Lower leg skin (tissue), 4 donors: Measurements from ENCODE around the gene TNFAIP8L3. TPM values are rescaled to one million over a fixed set of nuclear protein-coding genes. Genes with fewer than 3 reads are reported as not detected.
"Not testable (repeated sequence)": the region's sequence is repeated elsewhere in the genome, so short reads cannot be mapped to it uniquely, and the experiment has no call there.

Experiments
- DNase-seq, 2 donors: peaks; one replicate each; pipeline ENCODE4 v3.0.0-alpha.2; 2019; ENCODE audit warnings: low spot score in 2 of 2
- H3K4me3 ChIP-seq: fragments of 200-600 bp; sonication (generic); 2 replicates; pipeline ENCODE4 v1.5.1; 2017; ENCODE audit warnings: mild to moderate bottlenecking, low read depth; ENCODE audit not compliant: poor library complexity, severe bottlenecking
- POLR2A ChIP-seq, 2 donors: fragments of 450-650 bp; IDR thresholded peaks; one replicate each; pipeline ENCODE4 v1.6.1; 2016 to 2017; ENCODE audit warnings: antibody characterized with exemption in 2 of 2, mild to moderate bottlenecking in 1 of 2, moderate library complexity in 1 of 2
- whole genome bisulfite sequencing, 2 donors: methylation state at CpG; one replicate each; pipeline ENCODE4 v1.1.5; 2018; 5-methylcytosine and 5-hydroxymethylcytosine counted together
- intact Hi-C: fragments of 100-400 bp; cut with DNase I; formaldehyde crosslinking; loops from one replicate; pipeline ENCODE4 v1.15.0; 2023; ENCODE audit warnings: low total_unique reads
- total RNA-seq, 4 donors: library from RNA; depleted of rRNA; stranded (reverse); fragments of >200 nt; gene quantifications; one replicate each; pipeline ENCODE4 v1.1.0, GENCODE V29; 2016
- TF ChIP-seq, protein P1 (sequence below), 3 donors: fragments of 450-650 bp; IDR thresholded peaks; one replicate each; pipeline ENCODE4 v1.5.1; 2016; ENCODE audit warnings: antibody characterized with exemption in 3 of 3, mild to moderate bottlenecking in 3 of 3, moderate library complexity in 2 of 3

Gene TNFAIP8L3
- total RNA-seq, 4 donors from 2014 or later, result 13.6 to 27.2 (median 22.1) TPM

GRCh38 chr15:51046799-51047449 lies 47.8 kb downstream of the TNFAIP8L3 start:
- no peak for DNase-seq
- H3K4me3 ChIP-seq, result no peak overlapping the region
- 58 to 63% methylated on average over 3 of the region's 3 CpGs for WGBS, 2 donors
- intact Hi-C loops, result no loop called here
- TF ChIP-seq POLR2A (IDR thresholded peaks at IDR 0.05), result no peak
- TF ChIP-seq, protein P1, sequence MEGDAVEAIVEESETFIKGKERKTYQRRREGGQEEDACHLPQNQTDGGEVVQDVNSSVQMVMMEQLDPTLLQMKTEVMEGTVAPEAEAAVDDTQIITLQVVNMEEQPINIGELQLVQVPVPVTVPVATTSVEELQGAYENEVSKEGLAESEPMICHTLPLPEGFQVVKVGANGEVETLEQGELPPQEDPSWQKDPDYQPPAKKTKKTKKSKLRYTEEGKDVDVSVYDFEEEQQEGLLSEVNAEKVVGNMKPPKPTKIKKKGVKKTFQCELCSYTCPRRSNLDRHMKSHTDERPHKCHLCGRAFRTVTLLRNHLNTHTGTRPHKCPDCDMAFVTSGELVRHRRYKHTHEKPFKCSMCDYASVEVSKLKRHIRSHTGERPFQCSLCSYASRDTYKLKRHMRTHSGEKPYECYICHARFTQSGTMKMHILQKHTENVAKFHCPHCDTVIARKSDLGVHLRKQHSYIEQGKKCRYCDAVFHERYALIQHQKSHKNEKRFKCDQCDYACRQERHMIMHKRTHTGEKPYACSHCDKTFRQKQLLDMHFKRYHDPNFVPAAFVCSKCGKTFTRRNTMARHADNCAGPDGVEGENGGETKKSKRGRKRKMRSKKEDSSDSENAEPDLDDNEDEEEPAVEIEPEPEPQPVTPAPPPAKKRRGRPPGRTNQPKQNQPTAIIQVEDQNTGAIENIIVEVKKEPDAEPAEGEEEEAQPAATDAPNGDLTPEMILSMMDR (IDR thresholded peaks at IDR 0.05), result no peak

DNA sequence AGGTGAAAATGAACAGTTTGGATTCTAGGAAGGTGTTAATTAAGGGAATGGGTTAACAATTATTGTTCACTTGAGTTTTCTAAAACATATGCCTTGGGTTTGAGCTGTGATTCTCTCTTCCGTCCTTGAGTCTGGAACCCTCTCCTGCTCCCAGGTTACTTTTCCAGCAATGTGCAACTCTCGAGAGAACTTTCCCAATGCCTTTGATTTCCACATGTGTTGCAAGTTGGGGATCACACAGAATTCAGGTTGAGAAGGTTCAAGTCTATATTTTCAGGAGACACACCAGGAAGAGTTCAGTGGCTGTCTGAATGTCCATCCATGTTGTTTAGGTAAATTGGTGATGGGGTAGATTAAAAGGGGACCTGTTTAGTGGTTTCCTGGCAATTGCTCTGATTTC lies 48.7 kb downstream of the TNFAIP8L3 start:
- intact Hi-C loops, result no loop called here
- no peak overlapping the region for H3K4me3 ChIP-seq
- WGBS, 2 donors, result 93 to 98% methylated on average over 2 of the region's 2 CpGs
- no peak for DNase-seq
- TF ChIP-seq, protein P1 (IDR thresholded peaks at IDR 0.05), result no peak
- no peak for TF ChIP-seq POLR2A (IDR thresholded peaks at IDR 0.05)

DNA sequence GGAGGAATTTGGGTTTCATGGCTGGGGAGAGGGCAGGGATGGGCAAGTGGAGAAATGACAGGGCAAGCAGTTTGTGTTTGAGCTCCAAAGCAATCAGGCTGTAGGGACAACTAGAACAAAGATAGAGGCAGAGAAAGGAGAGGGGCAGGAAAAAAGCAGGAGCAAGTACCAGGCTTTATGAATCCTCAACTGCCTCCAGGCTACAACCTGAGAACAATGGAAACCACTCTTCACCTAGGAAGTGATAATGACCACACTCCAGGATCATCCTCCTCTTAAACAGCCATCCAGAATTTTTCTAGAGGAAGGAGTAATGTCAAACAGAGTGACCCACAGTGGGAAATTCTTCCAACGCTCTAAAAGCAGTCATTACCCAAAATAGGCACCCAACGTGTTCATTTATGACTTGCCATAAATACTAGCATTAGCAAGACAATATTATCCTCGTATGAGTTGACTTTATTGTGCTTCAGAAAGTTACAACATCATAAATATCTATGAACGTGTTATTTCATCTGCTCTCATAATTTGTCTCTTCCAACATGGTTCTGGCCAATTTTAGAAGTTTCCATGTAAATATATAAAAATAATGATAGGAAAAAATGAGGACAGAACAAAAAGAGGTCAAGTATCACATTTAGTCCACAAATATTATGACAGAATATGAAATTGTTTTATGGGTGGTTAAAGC lies 50.5 kb downstream of the TNFAIP8L3 start:
- intact Hi-C loops, result loop anchor here (5.0 kb wide), 1 partner anchor 1662 kb away; no protein-coding TSS in a partner anchor
- 44 to 47% methylated on average over 4 of the region's 4 CpGs for WGBS, 2 donors
- no peak overlapping the region for H3K4me3 ChIP-seq
- no peak for DNase-seq
- no peak for TF ChIP-seq POLR2A (IDR thresholded peaks at IDR 0.05)
- TF ChIP-seq, protein P1 (IDR thresholded peaks at IDR 0.05), result no peak

- TF ChIP-seq, protein P1 (IDR thresholded peaks at IDR 0.05), result no peak
- TF ChIP-seq POLR2A (IDR thresholded peaks at IDR 0.05), result no peak
- 96 to 100% methylated on average over 2 of the region's 2 CpGs for WGBS, 2 donors
- DNase-seq, result no peak
Observed at GRCh38 chr15:51038974-51039319, 55.8 kb downstream of the TNFAIP8L3 start.

GRCh38 chr15:51038162-51038973 lies 56.3 kb downstream of the TNFAIP8L3 start:
- DNase-seq, result no peak
- intact Hi-C loops, result no loop called here
- WGBS, 2 donors, result 69 to 80% methylated on average over 7 of the region's 7 CpGs
- TF ChIP-seq POLR2A (IDR thresholded peaks at IDR 0.05), result no peak
- TF ChIP-seq, protein P1 (IDR thresholded peaks at IDR 0.05), result no peak
- H3K4me3 ChIP-seq, result no peak overlapping the region

More at GRCh38 chr15:51038974-51039319, 55.8 kb downstream of the TNFAIP8L3 start:
- H3K4me3 ChIP-seq, result no peak overlapping the region
- intact Hi-C loops, result no loop called here

- 94% methylated on average over 13 of the region's 13 CpGs for WGBS, 2 donors
- H3K4me3 ChIP-seq, DNase-seq, intact Hi-C loops: not testable (repeated sequence)
Observed at GRCh38 chr15:51037474-51037873, 57.2 kb downstream of the TNFAIP8L3 start.
